ENCODE data around the gene DMD. TPM values are rescaled to one million over a fixed set of nuclear protein-coding genes. Genes with fewer than 3 reads are reported as not detected.

DMD gene
- total and polyA plus RNA-seq, 2 donors (not counting 1 experiment from before 2014, with no cell fraction given), result 2.0 to 51.8 TPM

- H3K9me3 Mint-ChIP-seq (ENCODE audit: insufficient read depth), result peaks cover 3% of the 10 kb centered on the region
- H3K9ac ChIP-seq (ENCODE audit: low read length), result no peak overlapping the region
- H3K4me3 Mint-ChIP-seq, result no peak overlapping the region
- H3K4me3 ChIP-seq (ENCODE audit: control extremely low read depth in 1 of 5, extremely low read depth in 1 of 5, insufficient read depth in 1 of 5, low read depth in 2 of 5, low read length in 4 of 5), result no peak overlapping the region
- intact Hi-C loops (cut with micrococcal nuclease), result no loop called here
- H2AFZ ChIP-seq (ENCODE audit: insufficient read depth, low read depth, low read length, poor library complexity, severe bottlenecking), result no peak overlapping the region
- H3K79me2 ChIP-seq (ENCODE audit: control insufficient read depth, insufficient read depth, low read length), result no peaks in the 10 kb centered on the region
- POLR2A ChIA-PET, result no interaction called here
- H3K4me1 ChIP-seq (ENCODE audit: control insufficient read depth in 2 of 2, insufficient read depth in 2 of 2, low read length in 2 of 2), result no peaks in the 10 kb centered on the region
- CTCF ChIA-PET, result no interaction called here
- H3K4me2 ChIP-seq (replicated peaks; ENCODE audit: low read depth, low read length, poor library complexity, severe bottlenecking), result no peak overlapping the region
- H3K27me3 ChIP-seq (replicated peaks in 1 of 4; ENCODE audit: control extremely low read depth in 1 of 4, control insufficient read depth in 3 of 4, insufficient read depth in 4 of 4, low read length in 3 of 4), result no peaks in the 10 kb centered on the region
- H3K36me3 ChIP-seq (replicated peaks in 1 of 2; ENCODE audit: control extremely low read depth in 1 of 2, control insufficient read depth in 1 of 2, extremely low read depth in 1 of 2, insufficient read depth in 2 of 2, low read length in 1 of 2), result no peaks in the 10 kb centered on the region
- no peaks in the 10 kb centered on the region for H3K9me3 ChIP-seq (ENCODE audit: control extremely low read depth in 1 of 3, control insufficient read depth in 2 of 3, insufficient read depth in 1 of 3, low read length in 2 of 3)
- H3K27ac ChIP-seq (ENCODE audit: low read length in 2 of 2), result no peak overlapping the region
- no peak for TF ChIP-seq CTCF (IDR thresholded peaks at IDR 0.05)
- TF ChIP-seq EZH2 (IDR thresholded peaks at IDR 0.05; ENCODE audit: borderline replicate concordance, insufficient read depth, low read depth, low read length, poor library complexity, severe bottlenecking), result no peak
- WGBS (ENCODE audit: insufficient coverage), result 18% methylated on average over 2 of the region's 5 CpGs
- no peaks in the 10 kb centered on the region for H3K4me1 Mint-ChIP-seq
- H3K27ac Mint-ChIP-seq, result no peak overlapping the region
- ATAC-seq (ENCODE audit: low read depth), result no peak
- no peaks in the 10 kb centered on the region for H4K20me1 ChIP-seq (ENCODE audit: control insufficient read depth, insufficient read depth, low read length, poor library complexity, severe bottlenecking)
- DNase-seq, result no peak
- no peaks in the 10 kb centered on the region for H3K27me3 Mint-ChIP-seq
These were observed 1056.2 kb downstream of the DMD start for GRCh38 chrX:32155044-32155638.

GRCh38 chrX:32153585-32153984 is 1057.8 kb downstream of the DMD start:
- no CpG with 5 or more reads among the region's 4 CpGs for WGBS (ENCODE audit: insufficient coverage)
- ATAC-seq (ENCODE audit: low read depth) (no peak), DNase-seq (no peak)
- Histone ChIP-seq H2AFZ (ENCODE audit: insufficient read depth, low read depth, low read length, poor library complexity, severe bottlenecking) (no peak overlapping the region), H3K9ac (ENCODE audit: low read length) (no peak overlapping the region), H3K4me2 (replicated peaks; ENCODE audit: low read depth, low read length, poor library complexity, severe bottlenecking) (no peak overlapping the region), H4K20me1 (ENCODE audit: control insufficient read depth, insufficient read depth, low read length, poor library complexity, severe bottlenecking) (no peaks in the 10 kb centered on the region), H3K36me3 (replicated peaks in 1 of 2; ENCODE audit: control extremely low read depth in 1 of 2, control insufficient read depth in 1 of 2, extremely low read depth in 1 of 2, insufficient read depth in 2 of 2, low read length in 1 of 2) (no peaks in the 10 kb centered on the region), H3K9me3 (ENCODE audit: control extremely low read depth in 1 of 3, control insufficient read depth in 2 of 3, insufficient read depth in 1 of 3, low read length in 2 of 3) (no peaks in the 10 kb centered on the region), H3K4me1 (ENCODE audit: control insufficient read depth in 2 of 2, insufficient read depth in 2 of 2, low read length in 2 of 2) (no peaks in the 10 kb centered on the region), H3K4me3 (ENCODE audit: control extremely low read depth in 1 of 5, extremely low read depth in 1 of 5, insufficient read depth in 1 of 5, low read depth in 2 of 5, low read length in 4 of 5) (no peak overlapping the region), H3K79me2 (ENCODE audit: control insufficient read depth, insufficient read depth, low read length) (no peaks in the 10 kb centered on the region), H3K27ac (ENCODE audit: low read length in 2 of 2) (no peak overlapping the region), H3K27me3 (replicated peaks in 1 of 4; ENCODE audit: control extremely low read depth in 1 of 4, control insufficient read depth in 3 of 4, insufficient read depth in 4 of 4, low read length in 3 of 4) (no peaks in the 10 kb centered on the region)
- H3K4me1 Mint-ChIP-seq, result no peaks in the 10 kb centered on the region
- H3K27me3 Mint-ChIP-seq, result no peaks in the 10 kb centered on the region
- H3K27ac Mint-ChIP-seq, result no peak overlapping the region
- H3K9me3 Mint-ChIP-seq (ENCODE audit: insufficient read depth), result peaks cover under 1% of the 10 kb centered on the region
- intact Hi-C loops (cut with micrococcal nuclease), result no loop called here
- no peak for TF ChIP-seq CTCF (IDR thresholded peaks at IDR 0.05)
- TF ChIP-seq EZH2 (IDR thresholded peaks at IDR 0.05; ENCODE audit: borderline replicate concordance, insufficient read depth, low read depth, low read length, poor library complexity, severe bottlenecking), result no peak
- ChIA-PET CTCF (no interaction called here), POLR2A (no interaction called here)
- no peak overlapping the region for H3K4me3 Mint-ChIP-seq
